Fibroblast of mammary gland (primary cell): ENCODE results near the gene ATCAY.
"Not testable (repeated sequence)": the region's sequence is repeated elsewhere in the genome, so short reads cannot be mapped to it uniquely, and the experiment has no call there.

Experiments used
- DNase-seq: peaks from one replicate; pipeline ENCODE4 v3.0.0-alpha.2; 2010; ENCODE audit warnings: low read depth
- H3K4me3 ChIP-seq: 2 replicates; pipeline ENCODE4 v1.5.1; 2011; ENCODE audit warnings: low read depth, mild to moderate bottlenecking, low read length, moderate library complexity; ENCODE audit not compliant: control insufficient read depth
- CTCF ChIP-seq: conservative IDR thresholded peaks from 2 replicates; pipeline ENCODE4 v1.5.1; 2011; ENCODE audit warnings: low read depth, low read length, inconsistent platforms; ENCODE audit not compliant: control insufficient read depth, insufficient read depth

Gene ATCAY

GRCh38 chr19:3866910-3867638 is 13.4 kb upstream of the ATCAY start:
- no peak for DNase-seq
- no peak overlapping the region for H3K4me3 ChIP-seq
- no peak for TF ChIP-seq CTCF

GRCh38 chr19:3867971-3868769 is 12.3 kb upstream of the ATCAY start:
- no peak for TF ChIP-seq CTCF
- H3K4me3 ChIP-seq: no peak overlapping the region
- DNase-seq: no peak

- no peak within 1 kb of the TSS for H3K4me3 ChIP-seq
- DNase-seq: no peak
- TF ChIP-seq CTCF: no peak
These were observed 11.6 kb upstream of the ATCAY start, which contains the start of gene ZFR2 for GRCh38 chr19:3868770-3869456. Gene ZFR2, minus strand, starts transcription at chr19:3869038. Its CDS starts 21 bp downstream, at chr19:3869017.

GRCh38 chr19:3873151-3873550 is 7.3 kb upstream of the ATCAY start:
- DNase-seq: no peak
- H3K4me3 ChIP-seq: no peak overlapping the region
- no peak for TF ChIP-seq CTCF

- not testable (repeated sequence) for DNase-seq, H3K4me3 ChIP-seq
These were observed 5.8 kb upstream of the ATCAY start for GRCh38 chr19:3874695-3875094.

GRCh38 chr19:3879656-3880055 is 829 bp upstream of the ATCAY start:
- DNase-seq: no peak
- TF ChIP-seq CTCF: no peak

More at GRCh38 chr19:3879656-3880055, 829 bp upstream of the ATCAY start:
- no peak overlapping the region for H3K4me3 ChIP-seq
